H1 (cell line): ENCODE measurements around the gene SLC43A3.

Experiments used
- JUND ChIP-seq: IDR thresholded peaks from 2 replicates; pipeline ENCODE4 v1.6.1; 2011; ENCODE audit warnings: mild to moderate bottlenecking, improper control_type of control experiment, low read length
- RXRA ChIP-seq: IDR thresholded peaks from 2 replicates; pipeline ENCODE4 v1.6.1; 2011; ENCODE audit warnings: low read depth, mild to moderate bottlenecking, low read length, moderate library complexity; ENCODE audit not compliant: insufficient read depth
- SIN3A ChIP-seq, 2 experiments: IDR thresholded peaks in 1 of 2; conservative IDR thresholded peaks in 1 of 2; 2 replicates each; pipeline ENCODE4 v1.6.1; 2011 to 2012; ENCODE audit warnings: low read length in 2 of 2, improper control_type of control experiment in 1 of 2, low read depth in 1 of 2, mild to moderate bottlenecking in 1 of 2
- TEAD4 ChIP-seq: IDR thresholded peaks from 2 replicates; pipeline ENCODE4 v1.6.1; 2012; ENCODE audit warnings: low read depth, low read length, inconsistent platforms, mixed read lengths
- TF ChIP-seq, protein P1 (sequence below), 3 experiments: IDR thresholded peaks; 1 replicate in 2 of 3; 2 replicates in 1 of 3; pipeline versions ENCODE4 v1.5.1 to v1.6.1; 2011; ENCODE audit warnings: low read length in 3 of 3, mild to moderate bottlenecking in 3 of 3, inconsistent platforms in 2 of 3, low read depth in 1 of 3, moderate library complexity in 1 of 3; ENCODE audit not compliant: insufficient read depth in 1 of 3; ENCODE audit errors: control extremely low read depth in 1 of 3

DNA sequence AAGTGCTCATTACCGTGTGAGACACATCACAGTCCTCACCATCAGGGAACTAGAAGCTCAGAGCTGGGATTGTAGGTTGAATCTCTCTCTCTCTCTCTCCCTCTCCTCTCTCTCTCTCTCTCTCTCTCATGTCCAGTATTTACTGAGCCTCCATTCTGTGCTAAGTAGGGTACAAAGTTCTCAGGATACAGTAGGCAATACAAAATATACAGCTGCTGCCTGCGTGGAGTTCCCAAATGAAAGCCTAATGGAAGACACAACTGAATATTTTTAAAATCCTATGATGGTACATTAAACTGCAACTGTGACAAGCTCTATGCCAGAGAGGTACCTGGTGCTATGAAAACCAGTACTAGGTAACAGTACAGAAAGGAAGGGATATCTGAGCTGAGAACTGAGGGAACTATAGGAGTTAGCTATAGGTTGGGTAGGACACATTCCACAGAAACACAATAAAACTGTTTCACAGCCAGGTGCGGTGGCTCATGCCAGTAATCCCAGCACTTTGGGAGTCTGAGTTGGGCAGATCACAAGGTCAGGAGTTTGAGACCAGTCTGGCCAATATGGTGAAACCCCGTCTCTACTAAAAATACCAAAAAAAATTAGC is 26.8 kb downstream of the SLC43A3 start:
- TF ChIP-seq SIN3A (conservative IDR thresholded peaks at IDR 0.05 in 1 of 2, IDR thresholded peaks at IDR 0.05 in 1 of 2; ENCODE audit: low read depth in 1 of 2, low read length in 2 of 2), result no peak
- TF ChIP-seq RXRA, result no peak
- TF ChIP-seq, protein P1, sequence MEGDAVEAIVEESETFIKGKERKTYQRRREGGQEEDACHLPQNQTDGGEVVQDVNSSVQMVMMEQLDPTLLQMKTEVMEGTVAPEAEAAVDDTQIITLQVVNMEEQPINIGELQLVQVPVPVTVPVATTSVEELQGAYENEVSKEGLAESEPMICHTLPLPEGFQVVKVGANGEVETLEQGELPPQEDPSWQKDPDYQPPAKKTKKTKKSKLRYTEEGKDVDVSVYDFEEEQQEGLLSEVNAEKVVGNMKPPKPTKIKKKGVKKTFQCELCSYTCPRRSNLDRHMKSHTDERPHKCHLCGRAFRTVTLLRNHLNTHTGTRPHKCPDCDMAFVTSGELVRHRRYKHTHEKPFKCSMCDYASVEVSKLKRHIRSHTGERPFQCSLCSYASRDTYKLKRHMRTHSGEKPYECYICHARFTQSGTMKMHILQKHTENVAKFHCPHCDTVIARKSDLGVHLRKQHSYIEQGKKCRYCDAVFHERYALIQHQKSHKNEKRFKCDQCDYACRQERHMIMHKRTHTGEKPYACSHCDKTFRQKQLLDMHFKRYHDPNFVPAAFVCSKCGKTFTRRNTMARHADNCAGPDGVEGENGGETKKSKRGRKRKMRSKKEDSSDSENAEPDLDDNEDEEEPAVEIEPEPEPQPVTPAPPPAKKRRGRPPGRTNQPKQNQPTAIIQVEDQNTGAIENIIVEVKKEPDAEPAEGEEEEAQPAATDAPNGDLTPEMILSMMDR (IDR thresholded peaks at IDR 0.05; ENCODE audit: control extremely low read depth in 1 of 3, insufficient read depth in 1 of 3, low read depth in 1 of 3, low read length in 3 of 3), result no peak
- TF ChIP-seq JUND, result no peak
- no peak for TF ChIP-seq TEAD4
